ENCODE measurements around the gene KCNS1.
"Not testable (repeated sequence)": the region's sequence is repeated elsewhere in the genome, so short reads cannot be mapped to it uniquely, and the experiment has no call there.

KCNS1 gene

GRCh38 chr20:45087097-45087790 lies 13.7 kb downstream of the KCNS1 start:
- intact Hi-C loops (cut with DNase I), result no loop called here

GRCh38 chr20:45085867-45086266 lies 15.1 kb downstream of the KCNS1 start:
- no peak for DNase-seq
- intact Hi-C loops (cut with DNase I), result no loop called here

More at GRCh38 chr20:45087097-45087790, 13.7 kb downstream of the KCNS1 start:
- peak in 1 of 42 donors; percentile 17 for DNase-seq

GRCh38 chr20:45085289-45085688 lies 15.6 kb downstream of the KCNS1 start:
- intact Hi-C loops (cut with DNase I), result no loop called here
- DNase-seq, result no peak

- DNase-seq, result no peak
- intact Hi-C loops (cut with DNase I), result no loop called here
These were observed 17.8 kb downstream of the KCNS1 start for GRCh38 chr20:45083127-45083526.

GRCh38 chr20:45082468-45082867 lies 18.5 kb downstream of the KCNS1 start:
- intact Hi-C loops (cut with DNase I), result no loop called here
- no peak for DNase-seq

- intact Hi-C loops (cut with DNase I), result no loop called here
- no peak for DNase-seq
These were observed 19.9 kb downstream of the KCNS1 start for GRCh38 chr20:45080867-45081624.

- intact Hi-C loops (cut with DNase I), result no loop called here
- no peak for DNase-seq
These were observed 23.4 kb downstream of the KCNS1 start for GRCh38 chr20:45077559-45077958.

- no peak for DNase-seq
- intact Hi-C loops (cut with DNase I), result no loop called here
These were observed 27.7 kb downstream of the KCNS1 start for GRCh38 chr20:45073221-45073620.

GRCh38 chr20:45072066-45072465 lies 28.9 kb downstream of the KCNS1 start:
- intact Hi-C loops (cut with DNase I), result no loop called here
- no peak for DNase-seq

- no peak for DNase-seq
- intact Hi-C loops (cut with DNase I), result no loop called here
These were observed 29.8 kb downstream of the KCNS1 start for GRCh38 chr20:45070932-45071632.

GRCh38 chr20:45069261-45069660 lies 31.7 kb downstream of the KCNS1 start:
- no peak for DNase-seq
- intact Hi-C loops (cut with DNase I), result no loop called here

- DNase-seq, result no peak
- intact Hi-C loops (cut with DNase I), result no loop called here
These were observed 33.4 kb downstream of the KCNS1 start for GRCh38 chr20:45067558-45067957.

GRCh38 chr20:45067087-45067486 lies 33.8 kb downstream of the KCNS1 start:
- no peak for DNase-seq
- intact Hi-C loops (cut with DNase I), result no loop called here

- no peak for DNase-seq
- intact Hi-C loops (cut with DNase I), result no loop called here
These were observed 34.6 kb downstream of the KCNS1 start for GRCh38 chr20:45066372-45066771.

GRCh38 chr20:45064812-45065211 lies 36.1 kb downstream of the KCNS1 start:
- intact Hi-C loops (cut with DNase I), result no loop called here
- no peak for DNase-seq

- intact Hi-C loops (cut with DNase I); DNase-seq: not testable (repeated sequence)
These were observed 37.8 kb downstream of the KCNS1 start for GRCh38 chr20:45063107-45063506.

GRCh38 chr20:45061244-45061643 lies 39.7 kb downstream of the KCNS1 start:
- DNase-seq, result peak in 2 of 42 donors; percentile 29 to 42

GRCh38 chr20:45060294-45060693 lies 40.6 kb downstream of the KCNS1 start:
- DNase-seq, result no peak
- intact Hi-C loops (cut with DNase I), result no loop called here

More at GRCh38 chr20:45061244-45061643, 39.7 kb downstream of the KCNS1 start:
- intact Hi-C loops (cut with DNase I), result no loop called here

- intact Hi-C loops (cut with DNase I), result no loop called here
- peak in 30 of 42 donors; percentile 22 to 82 (median 52) for DNase-seq
These were observed 41.8 kb downstream of the KCNS1 start for GRCh38 chr20:45059022-45059728.
